Neural cell (in vitro differentiated cells): ENCODE results near the gene ETV6.

Experiments
- EP300 ChIP-seq: fragments of 450-650 bp; conservative IDR thresholded peaks from 2 replicates; pipeline ENCODE4 v1.6.1; 2014; ENCODE audit warnings: antibody characterized with exemption, mild to moderate bottlenecking, moderate library complexity; ENCODE audit not compliant: poor library complexity, severe bottlenecking
- SMC3 ChIP-seq: fragments of 450-650 bp; conservative IDR thresholded peaks from 2 replicates; pipeline ENCODE4 v1.6.1; 2014; ENCODE audit warnings: antibody characterized with exemption, mild to moderate bottlenecking, moderate library complexity; ENCODE audit not compliant: poor library complexity
- TAF1 ChIP-seq: IDR thresholded peaks from 2 replicates; pipeline ENCODE4 v1.6.1; 2012; ENCODE audit warnings: low read depth
- TF ChIP-seq, protein P1 (sequence below): fragments of 450-650 bp; IDR thresholded peaks from 2 replicates; pipeline ENCODE4 v1.5.1; 2014; ENCODE audit warnings: antibody characterized with exemption, mild to moderate bottlenecking, moderate library complexity; ENCODE audit not compliant: poor library complexity, severe bottlenecking

DNA sequence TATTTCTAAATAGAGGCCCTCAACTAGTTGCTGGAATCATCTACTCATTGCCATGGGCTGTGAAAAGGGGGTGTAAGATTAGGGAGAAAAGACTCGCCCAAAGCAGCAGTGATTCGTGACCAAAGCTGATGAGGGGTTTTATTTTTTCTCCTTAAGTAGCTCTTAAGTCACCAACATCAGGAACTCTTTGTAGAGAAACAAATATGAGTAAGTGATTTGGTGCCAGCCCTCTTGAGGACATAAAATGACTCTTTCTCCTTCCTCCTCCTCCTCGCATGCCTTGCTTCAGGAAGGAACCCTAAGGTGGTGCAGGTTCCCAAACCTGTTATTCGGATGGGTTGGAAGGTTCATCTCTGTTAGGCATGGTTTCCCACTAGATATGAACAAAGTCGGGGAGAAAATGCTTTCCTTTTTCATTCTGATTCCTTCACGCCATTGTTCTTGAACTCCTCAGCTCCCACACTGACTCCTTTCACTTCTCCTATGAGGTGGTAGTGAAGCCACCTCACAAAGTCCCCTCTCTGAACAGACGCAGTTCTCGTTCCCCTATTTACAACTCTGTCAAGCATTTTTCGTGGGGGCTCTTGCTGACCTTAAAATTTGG lies 113.4 kb downstream of the ETV6 start:
- TF ChIP-seq SMC3 = no peak
- TF ChIP-seq, protein P1, sequence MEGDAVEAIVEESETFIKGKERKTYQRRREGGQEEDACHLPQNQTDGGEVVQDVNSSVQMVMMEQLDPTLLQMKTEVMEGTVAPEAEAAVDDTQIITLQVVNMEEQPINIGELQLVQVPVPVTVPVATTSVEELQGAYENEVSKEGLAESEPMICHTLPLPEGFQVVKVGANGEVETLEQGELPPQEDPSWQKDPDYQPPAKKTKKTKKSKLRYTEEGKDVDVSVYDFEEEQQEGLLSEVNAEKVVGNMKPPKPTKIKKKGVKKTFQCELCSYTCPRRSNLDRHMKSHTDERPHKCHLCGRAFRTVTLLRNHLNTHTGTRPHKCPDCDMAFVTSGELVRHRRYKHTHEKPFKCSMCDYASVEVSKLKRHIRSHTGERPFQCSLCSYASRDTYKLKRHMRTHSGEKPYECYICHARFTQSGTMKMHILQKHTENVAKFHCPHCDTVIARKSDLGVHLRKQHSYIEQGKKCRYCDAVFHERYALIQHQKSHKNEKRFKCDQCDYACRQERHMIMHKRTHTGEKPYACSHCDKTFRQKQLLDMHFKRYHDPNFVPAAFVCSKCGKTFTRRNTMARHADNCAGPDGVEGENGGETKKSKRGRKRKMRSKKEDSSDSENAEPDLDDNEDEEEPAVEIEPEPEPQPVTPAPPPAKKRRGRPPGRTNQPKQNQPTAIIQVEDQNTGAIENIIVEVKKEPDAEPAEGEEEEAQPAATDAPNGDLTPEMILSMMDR = no peak
- TF ChIP-seq TAF1 = no peak
- TF ChIP-seq EP300 = no peak
